Measurements from ENCODE around the gene CFTR. TPM values are rescaled to one million over a fixed set of nuclear protein-coding genes. Genes with fewer than 3 reads are reported as not detected.

CFTR gene
- total RNA-seq, 1 donor from 2014 or later: 10.3 TPM

DNA sequence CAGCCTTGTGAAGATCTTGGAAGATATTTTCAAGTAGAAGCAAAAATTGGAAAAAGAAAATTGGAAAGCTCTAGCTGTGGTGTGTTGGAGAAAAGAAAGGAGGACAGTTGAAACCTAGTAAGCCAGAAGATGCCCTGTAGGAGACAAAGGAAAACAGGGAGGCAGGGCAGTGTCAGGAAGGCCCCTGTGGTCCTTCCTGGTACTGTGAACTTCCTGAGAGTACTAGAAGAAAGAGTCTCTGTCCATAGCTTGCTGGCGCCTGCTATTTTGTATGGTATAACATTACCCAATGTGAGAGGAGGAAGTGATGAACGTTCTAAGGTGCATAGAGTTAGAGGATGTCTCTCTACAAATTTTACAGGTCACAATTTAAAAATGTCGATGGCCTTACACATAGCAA, 210.3 kb downstream of the CFTR start:
- TF ChIP-seq, protein P1, sequence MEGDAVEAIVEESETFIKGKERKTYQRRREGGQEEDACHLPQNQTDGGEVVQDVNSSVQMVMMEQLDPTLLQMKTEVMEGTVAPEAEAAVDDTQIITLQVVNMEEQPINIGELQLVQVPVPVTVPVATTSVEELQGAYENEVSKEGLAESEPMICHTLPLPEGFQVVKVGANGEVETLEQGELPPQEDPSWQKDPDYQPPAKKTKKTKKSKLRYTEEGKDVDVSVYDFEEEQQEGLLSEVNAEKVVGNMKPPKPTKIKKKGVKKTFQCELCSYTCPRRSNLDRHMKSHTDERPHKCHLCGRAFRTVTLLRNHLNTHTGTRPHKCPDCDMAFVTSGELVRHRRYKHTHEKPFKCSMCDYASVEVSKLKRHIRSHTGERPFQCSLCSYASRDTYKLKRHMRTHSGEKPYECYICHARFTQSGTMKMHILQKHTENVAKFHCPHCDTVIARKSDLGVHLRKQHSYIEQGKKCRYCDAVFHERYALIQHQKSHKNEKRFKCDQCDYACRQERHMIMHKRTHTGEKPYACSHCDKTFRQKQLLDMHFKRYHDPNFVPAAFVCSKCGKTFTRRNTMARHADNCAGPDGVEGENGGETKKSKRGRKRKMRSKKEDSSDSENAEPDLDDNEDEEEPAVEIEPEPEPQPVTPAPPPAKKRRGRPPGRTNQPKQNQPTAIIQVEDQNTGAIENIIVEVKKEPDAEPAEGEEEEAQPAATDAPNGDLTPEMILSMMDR (IDR thresholded peaks at IDR 0.05; ENCODE audit: insufficient read depth, low read length, poor library complexity, severe bottlenecking): no peak
- no peak for DNase-seq (ENCODE audit: low read depth)
- no peaks in the 10 kb centered on the region for H3K36me3 ChIP-seq (ENCODE audit: control insufficient read depth, insufficient read depth, low read length)
- H3K4me3 ChIP-seq (ENCODE audit: low read depth, low read length): no peak overlapping the region
- no peaks in the 10 kb centered on the region for H3K27me3 ChIP-seq (ENCODE audit: control insufficient read depth, insufficient read depth, low read length)

DNA sequence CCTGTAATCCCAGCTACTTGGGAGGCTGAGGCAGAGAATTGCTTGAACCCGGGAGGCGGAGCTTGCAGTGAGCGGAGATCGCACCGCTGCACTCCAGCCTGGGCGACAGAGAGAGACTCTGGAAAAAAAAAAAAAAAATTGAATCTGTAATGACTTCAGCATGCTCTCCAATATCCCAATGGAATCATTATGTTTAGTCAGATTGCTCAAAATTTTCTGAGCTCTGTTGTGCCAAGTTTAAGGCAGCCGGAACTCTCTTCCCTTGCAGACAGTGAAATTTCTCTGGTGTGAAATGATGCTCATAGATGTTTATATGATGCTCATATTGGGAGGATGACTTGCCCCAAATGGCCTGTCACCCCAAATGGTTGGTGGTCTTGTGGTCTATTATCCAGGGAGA, 212.5 kb downstream of the CFTR start:
- no peak for DNase-seq (ENCODE audit: low read depth)
- TF ChIP-seq, protein P1 (IDR thresholded peaks at IDR 0.05; ENCODE audit: insufficient read depth, low read length, poor library complexity, severe bottlenecking): no peak
- Histone ChIP-seq H3K36me3 (ENCODE audit: control insufficient read depth, insufficient read depth, low read length) (no peaks in the 10 kb centered on the region), H3K4me3 (ENCODE audit: low read depth, low read length) (no peak overlapping the region), H3K27me3 (ENCODE audit: control insufficient read depth, insufficient read depth, low read length) (no peaks in the 10 kb centered on the region)

DNA sequence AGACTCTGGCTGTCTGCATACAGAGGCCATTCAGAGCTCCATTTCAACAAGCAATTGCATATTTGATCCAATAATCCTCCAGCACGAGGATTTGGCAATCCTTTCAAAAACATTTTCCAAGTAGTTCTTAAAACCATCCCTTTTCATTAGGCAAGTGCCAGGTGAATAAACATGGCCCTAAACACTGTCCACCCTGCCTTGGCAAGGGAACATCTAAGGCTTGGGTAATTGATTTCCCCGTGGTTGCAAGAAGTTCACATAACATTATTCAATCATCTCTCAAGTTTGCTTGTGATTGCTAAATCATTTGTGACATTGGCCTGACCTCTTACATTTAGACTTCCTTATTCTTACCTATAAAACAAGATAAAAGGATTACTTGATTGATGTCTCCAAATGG, 218.2 kb downstream of the CFTR start:
- TF ChIP-seq, protein P1 (IDR thresholded peaks at IDR 0.05; ENCODE audit: insufficient read depth, low read length, poor library complexity, severe bottlenecking): no peak
- no peaks in the 10 kb centered on the region for H3K27me3 ChIP-seq (ENCODE audit: control insufficient read depth, insufficient read depth, low read length)

DNA sequence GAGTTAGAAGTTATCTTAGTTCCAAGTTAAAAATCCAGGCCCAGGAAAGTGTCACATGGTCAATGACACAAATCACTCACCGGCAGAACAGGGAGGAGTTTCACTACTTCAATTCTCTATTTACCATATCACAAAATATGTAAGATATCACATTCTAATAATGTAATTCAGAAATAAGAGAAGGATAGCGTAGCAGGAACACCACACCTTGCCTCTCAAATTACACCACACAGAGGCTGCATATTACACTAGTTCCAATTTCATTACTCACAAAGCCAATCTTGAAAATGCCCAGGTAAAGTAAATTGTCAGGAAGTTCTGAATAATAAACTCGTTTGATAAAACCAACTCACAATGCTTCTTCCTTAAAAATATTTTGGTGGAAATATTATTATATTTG, 224.2 kb downstream of the CFTR start:
- no peaks in the 10 kb centered on the region for H3K36me3 ChIP-seq (ENCODE audit: control insufficient read depth, insufficient read depth, low read length)
- TF ChIP-seq, protein P1 (IDR thresholded peaks at IDR 0.05; ENCODE audit: insufficient read depth, low read length, poor library complexity, severe bottlenecking): no peak
- no peaks in the 10 kb centered on the region for H3K27me3 ChIP-seq (ENCODE audit: control insufficient read depth, insufficient read depth, low read length)
- DNase-seq (ENCODE audit: low read depth): no peak
- no peak overlapping the region for H3K4me3 ChIP-seq (ENCODE audit: low read depth, low read length)

More for the DNA sequence above, 218.2 kb downstream of the CFTR start:
- Histone ChIP-seq H3K4me3 (ENCODE audit: low read depth, low read length) (no peak overlapping the region), H3K36me3 (ENCODE audit: control insufficient read depth, insufficient read depth, low read length) (no peaks in the 10 kb centered on the region)
- DNase-seq (ENCODE audit: low read depth): no peak

DNA sequence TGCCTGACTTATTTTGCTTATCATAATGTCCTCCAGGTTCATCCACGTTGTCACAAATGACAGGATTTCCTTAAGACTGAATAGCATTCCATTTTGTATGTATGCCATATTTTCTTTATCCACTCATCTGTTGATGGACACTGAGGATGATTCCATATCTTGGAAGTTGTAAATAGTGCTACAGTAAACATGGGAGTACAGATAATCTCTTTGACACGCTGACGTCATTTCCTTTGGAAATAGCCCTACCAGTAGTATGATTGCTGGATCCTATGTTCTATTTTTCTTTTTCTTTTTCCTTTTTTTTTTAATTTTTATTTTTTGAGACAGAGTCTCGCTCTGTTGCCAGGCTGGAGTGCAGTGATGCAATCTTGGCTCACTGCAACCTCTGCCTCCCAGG, 225.8 kb downstream of the CFTR start:
- no peaks in the 10 kb centered on the region for H3K27me3 ChIP-seq (ENCODE audit: control insufficient read depth, insufficient read depth, low read length)
- no peak overlapping the region for H3K4me3 ChIP-seq (ENCODE audit: low read depth, low read length)
- TF ChIP-seq, protein P1 (IDR thresholded peaks at IDR 0.05; ENCODE audit: insufficient read depth, low read length, poor library complexity, severe bottlenecking): no peak
- DNase-seq (ENCODE audit: low read depth): no peak
- no peaks in the 10 kb centered on the region for H3K36me3 ChIP-seq (ENCODE audit: control insufficient read depth, insufficient read depth, low read length)

DNA sequence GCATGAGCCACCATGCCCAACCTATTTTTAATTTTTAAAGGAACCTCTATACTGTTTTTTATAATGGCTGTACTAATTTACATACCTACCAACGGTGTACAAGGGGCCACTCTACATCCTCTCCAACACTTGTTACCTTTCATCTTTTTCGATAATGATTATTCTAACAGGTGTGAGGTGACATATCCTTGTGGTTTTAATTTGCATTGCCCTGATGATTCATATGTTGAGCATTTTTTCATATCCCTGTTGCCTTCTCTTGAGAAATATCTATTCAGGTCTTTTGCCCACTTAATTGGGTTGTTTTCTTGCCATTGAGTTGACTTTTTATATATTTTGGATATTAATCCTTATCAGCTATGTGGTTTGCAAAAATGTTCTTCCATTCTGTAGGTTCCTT, 226.4 kb downstream of the CFTR start:
- H3K27me3 ChIP-seq (ENCODE audit: control insufficient read depth, insufficient read depth, low read length): no peaks in the 10 kb centered on the region
- H3K36me3 ChIP-seq (ENCODE audit: control insufficient read depth, insufficient read depth, low read length): no peaks in the 10 kb centered on the region
- no peak overlapping the region for H3K4me3 ChIP-seq (ENCODE audit: low read depth, low read length)
- no peak for DNase-seq (ENCODE audit: low read depth)
- TF ChIP-seq, protein P1 (IDR thresholded peaks at IDR 0.05; ENCODE audit: insufficient read depth, low read length, poor library complexity, severe bottlenecking): no peak
